ENCODE results near the gene ARRB1.

Gene ARRB1

GRCh38 chr11:75214411-75214821, 137.0 kb downstream of the ARRB1 start:
- no peak overlapping the region for H3K4me3 ChIP-seq (replicated peaks; ENCODE audit: low read depth, low read length)
- peak; percentile 15 for DNase-seq (ENCODE audit: extremely low read depth, insufficient read length)
- TF ChIP-seq, protein P1, sequence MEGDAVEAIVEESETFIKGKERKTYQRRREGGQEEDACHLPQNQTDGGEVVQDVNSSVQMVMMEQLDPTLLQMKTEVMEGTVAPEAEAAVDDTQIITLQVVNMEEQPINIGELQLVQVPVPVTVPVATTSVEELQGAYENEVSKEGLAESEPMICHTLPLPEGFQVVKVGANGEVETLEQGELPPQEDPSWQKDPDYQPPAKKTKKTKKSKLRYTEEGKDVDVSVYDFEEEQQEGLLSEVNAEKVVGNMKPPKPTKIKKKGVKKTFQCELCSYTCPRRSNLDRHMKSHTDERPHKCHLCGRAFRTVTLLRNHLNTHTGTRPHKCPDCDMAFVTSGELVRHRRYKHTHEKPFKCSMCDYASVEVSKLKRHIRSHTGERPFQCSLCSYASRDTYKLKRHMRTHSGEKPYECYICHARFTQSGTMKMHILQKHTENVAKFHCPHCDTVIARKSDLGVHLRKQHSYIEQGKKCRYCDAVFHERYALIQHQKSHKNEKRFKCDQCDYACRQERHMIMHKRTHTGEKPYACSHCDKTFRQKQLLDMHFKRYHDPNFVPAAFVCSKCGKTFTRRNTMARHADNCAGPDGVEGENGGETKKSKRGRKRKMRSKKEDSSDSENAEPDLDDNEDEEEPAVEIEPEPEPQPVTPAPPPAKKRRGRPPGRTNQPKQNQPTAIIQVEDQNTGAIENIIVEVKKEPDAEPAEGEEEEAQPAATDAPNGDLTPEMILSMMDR (IDR thresholded peaks at IDR 0.05; ENCODE audit: insufficient read depth, low read length, poor library complexity, severe bottlenecking), result no peak

More at GRCh38 chr11:75214411-75214821, 137.0 kb downstream of the ARRB1 start:
- Histone ChIP-seq H3K27me3 (replicated peaks; ENCODE audit: control insufficient read depth, insufficient read depth, low read length) (no peaks in the 10 kb centered on the region; the same call in none of the 2 replicates), H3K36me3 (ENCODE audit: control insufficient read depth, insufficient read depth, low read length) (no peaks in the 10 kb centered on the region)

All from GM06990 (cell line).